HG03521 (cell line): ENCODE results near the gene SLC9A9.
A peak's percentile ranks its signal among the peaks of the same experiment; 100 is the strongest.
"Not testable (repeated sequence)": the region's sequence is repeated elsewhere in the genome, so short reads cannot be mapped to it uniquely, and the experiment has no call there.

Source experiments
- ATAC-seq: cut with Tn5 transposase; IDR thresholded peaks from one replicate; pipeline ENCODE4 v1.9.1; 2021; ENCODE audit warnings: mild to moderate bottlenecking, moderate library complexity; ENCODE audit not compliant: unreplicated experiment

The SLC9A9 gene

GRCh38 chr3:143478115-143478693 is 370.1 kb downstream of the SLC9A9 start:
- no peak for ATAC-seq

- ATAC-seq = no peak
Measured at GRCh38 chr3:143476965-143477640, 371.2 kb downstream of the SLC9A9 start.

- no peak for ATAC-seq
Measured at GRCh38 chr3:143475981-143476380, 372.3 kb downstream of the SLC9A9 start.

GRCh38 chr3:143472731-143473523 is 375.3 kb downstream of the SLC9A9 start:
- ATAC-seq = no peak

GRCh38 chr3:143471705-143472104 is 376.6 kb downstream of the SLC9A9 start:
- ATAC-seq = no peak

- ATAC-seq = no peak
Measured at GRCh38 chr3:143469159-143469558, 379.1 kb downstream of the SLC9A9 start.

GRCh38 chr3:143465666-143466065 is 382.6 kb downstream of the SLC9A9 start:
- ATAC-seq = no peak

- no peak for ATAC-seq
Measured at GRCh38 chr3:143464850-143465249, 383.4 kb downstream of the SLC9A9 start.

- no peak for ATAC-seq
Measured at GRCh38 chr3:143455480-143455879, 392.8 kb downstream of the SLC9A9 start.

GRCh38 chr3:143450632-143451031 is 397.6 kb downstream of the SLC9A9 start:
- ATAC-seq = no peak

GRCh38 chr3:143447491-143447890 is 400.8 kb downstream of the SLC9A9 start:
- no peak for ATAC-seq

GRCh38 chr3:143445118-143445517 is 403.1 kb downstream of the SLC9A9 start:
- ATAC-seq = peak; percentile 68

GRCh38 chr3:143443851-143444331 is 404.4 kb downstream of the SLC9A9 start:
- no peak for ATAC-seq

- ATAC-seq = no peak
Measured at GRCh38 chr3:143442814-143443447, 405.3 kb downstream of the SLC9A9 start.

- no peak for ATAC-seq
Measured at GRCh38 chr3:143441516-143442171, 406.6 kb downstream of the SLC9A9 start.

- ATAC-seq = no peak
Measured at GRCh38 chr3:143439817-143440216, 408.5 kb downstream of the SLC9A9 start.

- ATAC-seq = no peak
Measured at GRCh38 chr3:143437405-143437804, 410.9 kb downstream of the SLC9A9 start.

- ATAC-seq = no peak
Measured at GRCh38 chr3:143436231-143436930, 411.9 kb downstream of the SLC9A9 start.

- no peak for ATAC-seq
Measured at GRCh38 chr3:143433787-143434378, 414.4 kb downstream of the SLC9A9 start.

- not testable (repeated sequence) for ATAC-seq
Measured at GRCh38 chr3:143431298-143431697, 417.0 kb downstream of the SLC9A9 start.
